Caki2 (cell line): ENCODE measurements around the gene ZNF607. TPM values are rescaled to one million over a fixed set of nuclear protein-coding genes. Genes with fewer than 3 reads are reported as not detected.

ENCODE experiments used
- DNase-seq: peaks from one replicate; pipeline ENCODE4 v3.0.0-alpha.2; 2015; ENCODE audit warnings: low read depth
- in situ Hi-C: cut with HindIII; loops from 2 replicates; pipeline ENCODE4 v1.10.0; 2016; ENCODE audit warnings: low sequenced_read_pairs, low pct_unique_long_range_greater_than_20kb, mixed read lengths
- total RNA-seq: library from RNA; depleted of rRNA; stranded (reverse); fragments of >200 nt; shearing (Covaris generic); gene quantifications from 2 replicates; pipeline ENCODE4 v1.2.3, GENCODE V29; 2014; ENCODE audit warnings: low replicate concordance; rRNA removed

The ZNF607 gene
- total RNA-seq, 1 experiment from 2014 or later, result 17.5 TPM

DNA sequence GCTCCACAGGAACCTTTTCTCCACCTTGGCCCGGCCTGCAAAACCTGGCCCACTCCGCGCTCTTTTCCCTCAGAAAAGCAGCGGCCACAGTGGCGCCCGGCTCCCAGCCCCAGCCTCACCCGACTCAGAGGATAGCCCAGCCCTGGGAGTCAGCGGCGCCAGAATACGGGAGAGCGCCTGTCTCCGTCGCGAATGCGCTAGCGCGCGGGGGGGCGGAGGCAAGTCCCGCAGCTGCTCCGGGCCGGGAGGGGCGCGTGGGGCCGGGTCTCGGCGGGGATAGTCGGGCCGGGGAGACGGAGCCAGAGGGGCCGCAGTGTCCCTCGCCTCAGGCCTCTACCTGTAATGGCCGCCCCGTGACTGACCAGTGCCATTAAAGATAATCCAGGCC is 64.3 kb downstream of the ZNF607 start, which contains the start of gene ZFP30:
TSS of gene ZFP30 (minus strand) at position 165 of the 388 bp plus-strand sequence. CDS start 7,643 bp downstream, outside the sequence.
- DNase-seq, result no peak
- in situ Hi-C loops, result no loop called here

DNA sequence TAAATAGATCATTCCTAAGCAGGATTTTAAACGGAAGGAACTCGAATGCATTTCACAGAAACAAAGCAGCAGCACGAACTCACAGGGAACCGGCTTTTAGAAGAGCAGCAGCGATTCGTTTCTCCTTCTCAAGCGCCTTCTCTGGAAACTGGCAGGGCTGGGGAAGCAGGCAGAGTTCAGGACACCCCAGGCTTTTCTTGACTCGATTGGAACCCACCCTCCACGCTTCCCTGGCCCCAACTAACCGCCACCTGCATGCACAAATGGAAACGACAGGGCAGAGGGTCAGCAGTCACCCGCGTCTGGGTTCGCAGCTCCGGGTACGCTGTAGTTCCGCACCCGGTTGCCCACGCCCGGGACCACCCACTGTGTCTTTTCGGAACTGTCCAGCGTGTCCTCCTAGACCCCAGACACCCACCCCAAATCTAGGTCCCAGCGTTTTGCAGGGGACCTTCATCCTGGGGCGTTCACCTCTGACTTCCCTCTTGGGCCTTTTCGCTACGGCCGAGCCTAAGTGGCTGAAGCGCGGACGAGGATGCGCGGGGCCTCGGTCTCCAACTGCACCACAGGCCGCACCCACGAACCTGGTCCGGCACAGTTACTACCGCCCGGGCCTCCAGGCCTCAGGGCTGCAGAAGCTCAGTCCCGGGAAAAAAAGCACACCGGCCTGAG is 64.8 kb downstream of the ZNF607 start:
- DNase-seq, result peak; percentile 58
- in situ Hi-C loops, result no loop called here

DNA sequence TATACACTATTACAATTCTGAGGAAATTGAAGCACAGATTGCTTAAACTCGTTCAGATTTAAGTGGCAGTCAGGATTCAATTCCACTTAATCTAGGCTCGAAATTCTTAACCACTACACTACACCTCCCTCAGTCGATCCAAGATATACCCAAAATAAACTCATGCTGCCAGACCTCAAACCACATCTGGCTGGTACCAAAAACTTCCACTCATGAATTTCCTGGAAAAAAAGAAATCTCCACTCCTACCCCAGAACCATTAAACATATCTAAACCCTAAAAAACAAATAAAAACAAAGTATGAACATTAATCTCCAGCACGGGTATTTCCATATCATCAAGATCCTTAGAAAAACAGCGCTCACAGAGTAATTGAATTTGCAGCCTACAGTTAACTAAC is 65.4 kb downstream of the ZNF607 start:
- DNase-seq, result no peak
- in situ Hi-C loops, result no loop called here

Other genes with a start within 250 kb of the ZNF607 start
- gene ZNF793, start 212.8 kb downstream of the ZNF607 start, total RNA-seq, result 0.78 and 0.95 TPM in 2 replicates
- gene ZNF571, start 125.0 kb downstream of the ZNF607 start, total RNA-seq, result 0.74 and 0.84 TPM in 2 replicates
- not detected in 2 replicates for gene ZNF540, start 124.9 kb downstream of the ZNF607 start, total RNA-seq
- gene ZFP30, start 64.3 kb downstream of the ZNF607 start, total RNA-seq, result 19.8 and 27.6 TPM in 2 replicates
- gene ZNF573, start 59.8 kb upstream of the ZNF607 start, total RNA-seq, result 2.2 and 4.8 TPM in 2 replicates
- not detected in 2 replicates for gene WDR87, start 186.8 kb upstream of the ZNF607 start, total RNA-seq
- 35.9 and 39.9 TPM in 2 replicates for gene SIPA1L3, start 187.4 kb upstream of the ZNF607 start, total RNA-seq